Tongue (tissue), 2 donors: ENCODE results near the gene MACROD2. TPM values are rescaled to one million over a fixed set of nuclear protein-coding genes. Genes with fewer than 3 reads are reported as not detected.

ENCODE experiments used
- DNase-seq: peaks from one replicate; pipeline ENCODE4 v3.0.0-alpha.2; 2015
- total RNA-seq: library from RNA; depleted of rRNA; stranded (reverse); fragments of >200 nt; gene quantifications from one replicate; pipeline ENCODE4 v1.2.3, GENCODE V29; 2014

The MACROD2 gene
- total RNA-seq, 1 donor from 2014 or later = 5.0 TPM

- peak; percentile 68 for DNase-seq
Measured at GRCh38 chr20:14820771-14821170, 825.5 kb downstream of the MACROD2 start.

GRCh38 chr20:14821251-14821650, 825.9 kb downstream of the MACROD2 start:
- DNase-seq = no peak

GRCh38 chr20:14824996-14825395, 829.7 kb downstream of the MACROD2 start:
- DNase-seq = no peak

- DNase-seq = no peak
Measured at GRCh38 chr20:14826543-14827313, 831.4 kb downstream of the MACROD2 start.

GRCh38 chr20:14828459-14828858, 833.1 kb downstream of the MACROD2 start:
- no peak for DNase-seq

GRCh38 chr20:14829906-14830305, 834.6 kb downstream of the MACROD2 start:
- DNase-seq = no peak

GRCh38 chr20:14830466-14830865, 835.1 kb downstream of the MACROD2 start:
- no peak for DNase-seq

- DNase-seq = no peak
Measured at GRCh38 chr20:14830899-14831298, 835.6 kb downstream of the MACROD2 start.

GRCh38 chr20:14832630-14833029, 837.3 kb downstream of the MACROD2 start:
- DNase-seq = no peak

GRCh38 chr20:14838663-14839628, 843.6 kb downstream of the MACROD2 start:
- peak; percentile 78 for DNase-seq

- DNase-seq = no peak
Measured at GRCh38 chr20:14845199-14846160, 850.2 kb downstream of the MACROD2 start.

GRCh38 chr20:14848806-14849205, 853.5 kb downstream of the MACROD2 start:
- DNase-seq = no peak

- DNase-seq = no peak
Measured at GRCh38 chr20:14853079-14853478, 857.8 kb downstream of the MACROD2 start.

- DNase-seq = no peak
Measured at GRCh38 chr20:14855171-14855570, 859.9 kb downstream of the MACROD2 start.

GRCh38 chr20:14859627-14860026, 864.3 kb downstream of the MACROD2 start:
- no peak for DNase-seq

GRCh38 chr20:14860410-14860814, 865.1 kb downstream of the MACROD2 start:
- no peak for DNase-seq

GRCh38 chr20:14861028-14861699, 865.8 kb downstream of the MACROD2 start:
- DNase-seq = no peak

GRCh38 chr20:14865169-14865568, 869.9 kb downstream of the MACROD2 start:
- DNase-seq = no peak

- DNase-seq = no peak
Measured at GRCh38 chr20:14865731-14866130, 870.4 kb downstream of the MACROD2 start.

GRCh38 chr20:14866841-14867514, 871.7 kb downstream of the MACROD2 start:
- no peak for DNase-seq
